ENCODE results near the gene ADAMTS2.

The ADAMTS2 gene

GRCh38 chr5:179211068-179211467, 134.2 kb downstream of the ADAMTS2 start:
- H3K4me3 ChIP-seq: no peak overlapping the region
- DNase-seq (ENCODE audit: low read depth, low spot score): no peak
- TF ChIP-seq EZH2 (IDR thresholded peaks at IDR 0.05) (no peak), POLR2AphosphoS5 (IDR thresholded peaks at IDR 0.05; ENCODE audit: borderline replicate concordance, low read depth, low read length) (no peak), FOXP2 (optimal IDR thresholded peaks at IDR 0.05; ENCODE audit: control extremely low read depth, extremely low read length, insufficient read depth) (no peak)
- H3K36me3 ChIP-seq (ENCODE audit: insufficient read depth, low read length): no peaks in the 10 kb centered on the region
- no peak overlapping the region for H3K9ac ChIP-seq (ENCODE audit: insufficient read length)
- no peak overlapping the region for H3K27ac ChIP-seq
- H3K9me3 ChIP-seq (ENCODE audit: low read depth, low read length): no peaks in the 10 kb centered on the region

GRCh38 chr5:179210478-179210877, 134.8 kb downstream of the ADAMTS2 start:
- Histone ChIP-seq H3K9me3 (ENCODE audit: low read depth, low read length) (no peaks in the 10 kb centered on the region), H3K36me3 (ENCODE audit: insufficient read depth, low read length) (no peaks in the 10 kb centered on the region), H3K9ac (ENCODE audit: insufficient read length) (no peak overlapping the region), H3K4me3 (no peak overlapping the region), H3K27ac (no peak overlapping the region)
- no peak for DNase-seq (ENCODE audit: low read depth, low spot score)
- TF ChIP-seq FOXP2 (optimal IDR thresholded peaks at IDR 0.05; ENCODE audit: control extremely low read depth, extremely low read length, insufficient read depth) (no peak), EZH2 (IDR thresholded peaks at IDR 0.05) (no peak), POLR2AphosphoS5 (IDR thresholded peaks at IDR 0.05; ENCODE audit: borderline replicate concordance, low read depth, low read length) (no peak)

- H3K36me3 ChIP-seq (ENCODE audit: insufficient read depth, low read length): no peaks in the 10 kb centered on the region
- DNase-seq (ENCODE audit: low read depth, low spot score): no peak
- H3K4me3 ChIP-seq: no peak overlapping the region
- no peak overlapping the region for H3K9ac ChIP-seq (ENCODE audit: insufficient read length)
- TF ChIP-seq EZH2 (IDR thresholded peaks at IDR 0.05): no peak
- H3K27ac ChIP-seq: no peak overlapping the region
- no peaks in the 10 kb centered on the region for H3K9me3 ChIP-seq (ENCODE audit: low read depth, low read length)
Measured at GRCh38 chr5:179209359-179210150, 135.7 kb downstream of the ADAMTS2 start.

- Histone ChIP-seq H3K36me3 (ENCODE audit: insufficient read depth, low read length) (no peaks in the 10 kb centered on the region), H3K9ac (ENCODE audit: insufficient read length) (no peak overlapping the region)
- no peak for TF ChIP-seq POLR2AphosphoS5 (IDR thresholded peaks at IDR 0.05; ENCODE audit: borderline replicate concordance, low read depth, low read length)
- no peak for TF ChIP-seq EZH2 (IDR thresholded peaks at IDR 0.05)
- no peak for TF ChIP-seq FOXP2 (optimal IDR thresholded peaks at IDR 0.05; ENCODE audit: control extremely low read depth, extremely low read length, insufficient read depth)
Measured at GRCh38 chr5:179208706-179209358, 136.4 kb downstream of the ADAMTS2 start.

GRCh38 chr5:179207920-179208705, 137.1 kb downstream of the ADAMTS2 start:
- no peaks in the 10 kb centered on the region for H3K36me3 ChIP-seq (ENCODE audit: insufficient read depth, low read length)
- no peak for TF ChIP-seq POLR2AphosphoS5 (IDR thresholded peaks at IDR 0.05; ENCODE audit: borderline replicate concordance, low read depth, low read length)
- no peak for TF ChIP-seq EZH2 (IDR thresholded peaks at IDR 0.05)
- no peak for TF ChIP-seq FOXP2 (optimal IDR thresholded peaks at IDR 0.05; ENCODE audit: control extremely low read depth, extremely low read length, insufficient read depth)
- DNase-seq (ENCODE audit: low read depth, low spot score): no peak

More at GRCh38 chr5:179208706-179209358, 136.4 kb downstream of the ADAMTS2 start:
- Histone ChIP-seq H3K9me3 (ENCODE audit: low read depth, low read length) (no peaks in the 10 kb centered on the region), H3K4me3 (no peak overlapping the region), H3K27ac (no peak overlapping the region)
- no peak for DNase-seq (ENCODE audit: low read depth, low spot score)

GRCh38 chr5:179207470-179207869, 137.8 kb downstream of the ADAMTS2 start:
- Histone ChIP-seq H3K9me3 (ENCODE audit: low read depth, low read length) (no peaks in the 10 kb centered on the region), H3K9ac (ENCODE audit: insufficient read length) (no peak overlapping the region), H3K36me3 (ENCODE audit: insufficient read depth, low read length) (no peaks in the 10 kb centered on the region), H3K27ac (no peak overlapping the region), H3K4me3 (no peak overlapping the region)
- no peak for DNase-seq (ENCODE audit: low read depth, low spot score)
- TF ChIP-seq POLR2AphosphoS5 (IDR thresholded peaks at IDR 0.05; ENCODE audit: borderline replicate concordance, low read depth, low read length) (no peak), FOXP2 (optimal IDR thresholded peaks at IDR 0.05; ENCODE audit: control extremely low read depth, extremely low read length, insufficient read depth) (no peak), EZH2 (IDR thresholded peaks at IDR 0.05) (no peak)

More at GRCh38 chr5:179207920-179208705, 137.1 kb downstream of the ADAMTS2 start:
- no peak overlapping the region for H3K9ac ChIP-seq (ENCODE audit: insufficient read length)
- H3K4me3 ChIP-seq: no peak overlapping the region
- no peak overlapping the region for H3K27ac ChIP-seq
- H3K9me3 ChIP-seq (ENCODE audit: low read depth, low read length): no peaks in the 10 kb centered on the region

- no peak overlapping the region for H3K27ac ChIP-seq
- DNase-seq (ENCODE audit: low read depth, low spot score): no peak
- no peaks in the 10 kb centered on the region for H3K36me3 ChIP-seq (ENCODE audit: insufficient read depth, low read length)
- H3K4me3 ChIP-seq: no peak overlapping the region
- no peaks in the 10 kb centered on the region for H3K9me3 ChIP-seq (ENCODE audit: low read depth, low read length)
- TF ChIP-seq EZH2 (IDR thresholded peaks at IDR 0.05) (no peak), FOXP2 (optimal IDR thresholded peaks at IDR 0.05; ENCODE audit: control extremely low read depth, extremely low read length, insufficient read depth) (no peak), POLR2AphosphoS5 (IDR thresholded peaks at IDR 0.05; ENCODE audit: borderline replicate concordance, low read depth, low read length) (no peak)
- no peak overlapping the region for H3K9ac ChIP-seq (ENCODE audit: insufficient read length)
Measured at GRCh38 chr5:179206366-179206765, 138.9 kb downstream of the ADAMTS2 start.

GRCh38 chr5:179205277-179205676, 140.0 kb downstream of the ADAMTS2 start:
- H3K4me3 ChIP-seq: no peak overlapping the region
- H3K9ac ChIP-seq (ENCODE audit: insufficient read length): no peak overlapping the region
- no peaks in the 10 kb centered on the region for H3K9me3 ChIP-seq (ENCODE audit: low read depth, low read length)
- H3K36me3 ChIP-seq (ENCODE audit: insufficient read depth, low read length): no peaks in the 10 kb centered on the region
- TF ChIP-seq FOXP2 (optimal IDR thresholded peaks at IDR 0.05; ENCODE audit: control extremely low read depth, extremely low read length, insufficient read depth): no peak
- no peak overlapping the region for H3K27ac ChIP-seq
- DNase-seq (ENCODE audit: low read depth, low spot score): no peak
